Endothelial cell of umbilical vein (primary cell): ENCODE results near the gene ZNF396. TPM values are rescaled to one million over a fixed set of nuclear protein-coding genes. Genes with fewer than 3 reads are reported as not detected.

Experiments
- BruUV-seq: library from RNA; stranded (reverse); fragments of 400-500 nt; replicated peaks from 2 replicates; lab custom pipeline; 2021; lab: Mats Ljungman, UMichigan
- CTCF ChIA-PET: fragments of 300-600, 350-600 bp; sonication (Branson Sonifier 250); formaldehyde crosslinking; loops from one replicate; lab custom pipeline; 2021; ENCODE audit warnings: antibody characterized with exemption, inconsistent platforms; lab: Charles Lee
- POLR2A ChIA-PET: fragments of 300-600, 350-600 bp; sonication (Branson Sonifier 250); formaldehyde crosslinking; loops from one replicate; lab custom pipeline; 2021; ENCODE audit warnings: antibody characterized with exemption, inconsistent platforms; lab: Charles Lee
- DNase-seq: peaks from one replicate; pipeline ENCODE4 v3.0.0-alpha.2; 2011; ENCODE audit warnings: low read depth, low spot score
- FAIRE-seq: peaks from 2 replicates; lab custom pipeline; 2011; peaks lifted over from hg19 to GRCh38; lab: Jason Lieb, UNC
- H2AFZ ChIP-seq: 2 replicates; pipeline ENCODE4 v1.6.0; 2012; ENCODE audit warnings: low read depth, low read length, control low read depth, inconsistent platforms
- H3K27ac ChIP-seq: 2 replicates; pipeline ENCODE4 v1.5.1; 2011; ENCODE audit warnings: low read depth, mild to moderate bottlenecking, control low read depth, low read length, moderate library complexity; ENCODE audit not compliant: insufficient read depth
- H3K27me3 ChIP-seq, 2 experiments: 2 replicates each; pipeline versions ENCODE4 v1.6.0 to v1.6.1; 2011; ENCODE audit warnings: low read length in 2 of 2, mixed read lengths in 1 of 2; ENCODE audit not compliant: control insufficient read depth in 2 of 2, insufficient read depth in 2 of 2
- H3K36me3 ChIP-seq, 2 experiments: 2 replicates in 1 of 2; 3 replicates in 1 of 2; pipeline ENCODE4 v1.5.1; 2011; ENCODE audit warnings: low read length in 2 of 2, mild to moderate bottlenecking in 1 of 2, moderate library complexity in 1 of 2; ENCODE audit not compliant: control insufficient read depth in 2 of 2, insufficient read depth in 2 of 2; ENCODE audit errors: extremely low read depth in 1 of 2
- H3K4me1 ChIP-seq: 3 replicates; pipeline ENCODE4 v1.5.1; 2011; ENCODE audit warnings: mild to moderate bottlenecking, low read length; ENCODE audit not compliant: control insufficient read depth, insufficient read depth; ENCODE audit errors: extremely low read depth
- H3K4me2 ChIP-seq: 2 replicates; pipeline ENCODE4 v1.6.1; 2011; ENCODE audit warnings: low read length, control low read depth, mixed read lengths; ENCODE audit not compliant: insufficient read depth
- H3K4me3 ChIP-seq, 3 experiments: fragments of 200-600 bp in 1 of 3; sonication (generic), shearing (Covaris generic) in 1 of 3; replicated peaks in 1 of 3; 2 replicates each; pipeline ENCODE4 v1.5.1; 2011 to 2016; ENCODE audit warnings: control low read depth in 3 of 3, low read length in 3 of 3, mild to moderate bottlenecking in 2 of 3, inconsistent platforms in 1 of 3, low read depth in 1 of 3, moderate library complexity in 1 of 3; ENCODE audit not compliant: insufficient read depth in 1 of 3
- H3K79me2 ChIP-seq: 2 replicates; pipeline ENCODE4 v1.6.0; 2012; ENCODE audit warnings: low read length, inconsistent platforms; ENCODE audit not compliant: control insufficient read depth, insufficient read depth
- H3K9ac ChIP-seq: replicated peaks from 2 replicates; pipeline ENCODE3; 2011; ENCODE audit warnings: low read length, control low read depth; ENCODE audit not compliant: insufficient read depth; ENCODE audit errors: extremely low read depth
- H3K9me1 ChIP-seq: replicated peaks from 3 replicates; pipeline ENCODE4 v1.6.0; 2011; ENCODE audit warnings: mild to moderate bottlenecking, low read length; ENCODE audit not compliant: control insufficient read depth, insufficient read depth; ENCODE audit errors: extremely low read depth
- H3K9me3 ChIP-seq: replicated peaks from 2 replicates; pipeline ENCODE4 v1.5.1; 2012; ENCODE audit warnings: low read length, inconsistent platforms; ENCODE audit not compliant: control insufficient read depth, insufficient read depth
- H4K20me1 ChIP-seq: replicated peaks from 2 replicates; pipeline ENCODE3; 2011; ENCODE audit warnings: mild to moderate bottlenecking, low read length; ENCODE audit not compliant: control insufficient read depth, insufficient read depth; ENCODE audit errors: extremely low read depth
- GATA2 ChIP-seq: IDR thresholded peaks from 2 replicates; pipeline ENCODE4 v1.7.0; 2011; ENCODE audit warnings: low read depth, mild to moderate bottlenecking, moderate library complexity, mixed read lengths, low read length; ENCODE audit not compliant: insufficient read length, insufficient read depth
- JUN ChIP-seq: IDR thresholded peaks from 2 replicates; pipeline ENCODE4 v1.6.1; 2011; ENCODE audit warnings: borderline replicate concordance, low read depth; ENCODE audit not compliant: insufficient read length, insufficient read depth
- POLR2A ChIP-seq: IDR thresholded peaks from 2 replicates; pipeline ENCODE4 v1.6.1; 2012; ENCODE audit warnings: low read depth, mild to moderate bottlenecking, control low read depth, low read length
- dilution Hi-C: fragments of 300-500 bp; cut with MboI; formaldehyde crosslinking; loops from one replicate; pipeline ENCODE4 v1.15.0; 2019; ENCODE audit warnings: low sequenced_read_pairs; ENCODE audit not compliant: extremely low pct_ligation_motif_present
- intact Hi-C: fragments of 100-400 bp; cut with micrococcal nuclease; formaldehyde crosslinking; loops from one replicate; pipeline ENCODE4 v1.10.0; 2022
- polyA plus RNA-seq, 4 experiments: library from polyadenylated mRNA; depleted of rRNA in 3 of 4; stranded (reverse) in 3 of 4; unstranded in 1 of 4; fragments of >200 nt; gene quantifications; 2 replicates each; pipeline versions ENCODE4 v1.2.1 to v1.2.3, GENCODE V29; 2011 to 2012; ENCODE audit warnings: missing spikeins in 1 of 4
- total RNA-seq: library from RNA; stranded (reverse); gene quantifications from 2 replicates; pipeline ENCODE4 v1.2.3, GENCODE V29; 2021
- TF ChIP-seq, protein P1 (sequence below): IDR thresholded peaks from 2 replicates; pipeline ENCODE4 v1.6.1; 2011; ENCODE audit not compliant: insufficient read depth, insufficient read length
- TF ChIP-seq, protein P2 (sequence below), 2 donors: IDR thresholded peaks; 1 replicate in 1 of 2; 2 replicates in 1 of 2; pipeline ENCODE4 v1.5.1; 2011; ENCODE audit warnings: low read length in 2 of 2, mild to moderate bottlenecking in 2 of 2, moderate library complexity in 2 of 2, control low read depth in 1 of 2, inconsistent platforms in 1 of 2, low read depth in 1 of 2; ENCODE audit not compliant: insufficient read depth in 1 of 2; ENCODE audit errors: extremely low read depth in 1 of 2

Gene ZNF396
- total and polyA plus RNA-seq, 2 donors (not counting 3 experiments of a cell fraction or from before 2014, with no cell fraction given): 0.28 to 0.44 TPM

DNA sequence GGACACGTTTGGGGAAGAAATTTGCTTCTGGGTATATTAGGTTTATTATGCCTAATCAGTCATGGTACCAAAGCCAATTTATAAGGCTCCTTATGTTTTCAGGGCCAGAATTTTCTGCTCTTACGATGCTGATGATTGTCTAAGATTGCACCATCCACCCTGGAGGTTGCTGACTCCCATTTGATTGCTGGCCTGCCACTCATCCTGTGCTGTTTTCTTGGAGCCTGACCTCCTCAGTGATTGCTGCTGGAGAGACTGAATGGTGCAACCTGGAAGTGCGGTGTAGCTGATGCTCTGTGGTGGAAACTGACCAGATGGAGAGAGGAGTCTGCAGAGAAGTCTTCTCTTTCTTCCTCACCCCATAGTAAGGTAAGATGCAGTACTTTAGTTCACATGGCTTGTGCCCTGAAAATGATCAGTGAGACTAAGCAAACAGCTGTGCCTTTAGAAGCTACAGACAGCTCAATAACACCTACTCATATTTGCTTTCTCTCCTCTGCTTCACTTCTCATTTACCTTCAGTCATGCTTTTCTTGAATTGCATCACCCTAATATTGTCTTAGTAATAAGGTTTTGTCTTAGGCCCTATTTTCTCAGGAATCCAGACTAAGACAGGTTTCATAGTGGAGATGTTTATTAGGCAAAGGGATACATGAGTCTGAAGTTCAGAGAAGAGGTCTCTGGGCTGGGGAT, 50.3 kb downstream of the ZNF396 start:
- TF ChIP-seq, protein P1, sequence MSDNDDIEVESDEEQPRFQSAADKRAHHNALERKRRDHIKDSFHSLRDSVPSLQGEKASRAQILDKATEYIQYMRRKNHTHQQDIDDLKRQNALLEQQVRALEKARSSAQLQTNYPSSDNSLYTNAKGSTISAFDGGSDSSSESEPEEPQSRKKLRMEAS: no peak
- TF ChIP-seq POLR2A (no peak), JUN (no peak), GATA2 (no peak)
- TF ChIP-seq, protein P2, sequence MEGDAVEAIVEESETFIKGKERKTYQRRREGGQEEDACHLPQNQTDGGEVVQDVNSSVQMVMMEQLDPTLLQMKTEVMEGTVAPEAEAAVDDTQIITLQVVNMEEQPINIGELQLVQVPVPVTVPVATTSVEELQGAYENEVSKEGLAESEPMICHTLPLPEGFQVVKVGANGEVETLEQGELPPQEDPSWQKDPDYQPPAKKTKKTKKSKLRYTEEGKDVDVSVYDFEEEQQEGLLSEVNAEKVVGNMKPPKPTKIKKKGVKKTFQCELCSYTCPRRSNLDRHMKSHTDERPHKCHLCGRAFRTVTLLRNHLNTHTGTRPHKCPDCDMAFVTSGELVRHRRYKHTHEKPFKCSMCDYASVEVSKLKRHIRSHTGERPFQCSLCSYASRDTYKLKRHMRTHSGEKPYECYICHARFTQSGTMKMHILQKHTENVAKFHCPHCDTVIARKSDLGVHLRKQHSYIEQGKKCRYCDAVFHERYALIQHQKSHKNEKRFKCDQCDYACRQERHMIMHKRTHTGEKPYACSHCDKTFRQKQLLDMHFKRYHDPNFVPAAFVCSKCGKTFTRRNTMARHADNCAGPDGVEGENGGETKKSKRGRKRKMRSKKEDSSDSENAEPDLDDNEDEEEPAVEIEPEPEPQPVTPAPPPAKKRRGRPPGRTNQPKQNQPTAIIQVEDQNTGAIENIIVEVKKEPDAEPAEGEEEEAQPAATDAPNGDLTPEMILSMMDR (IDR thresholded peaks at IDR 0.05; ENCODE audit: extremely low read depth in 1 of 2, insufficient read depth in 1 of 2, low read depth in 1 of 2, low read length in 2 of 2): no peak
- H3K27ac ChIP-seq: no peak overlapping the region
- no peaks in the 10 kb centered on the region for H3K36me3 ChIP-seq
- H2AFZ ChIP-seq: no peak overlapping the region
- intact Hi-C loops: no loop called here
- BruUV-seq: no TSS peak
- no peaks in the 10 kb centered on the region for H3K9me1 ChIP-seq
- dilution Hi-C loops: no loop called here
- H3K9ac ChIP-seq: no peak overlapping the region
- DNase-seq: no peak
- peaks cover 7% of the 10 kb centered on the region for H3K4me1 ChIP-seq
- FAIRE-seq: no peak
- POLR2A ChIA-PET: interaction anchor here (0.6 kb wide), 1 partner anchor 39 kb away, joined by 3 read pairs; no protein-coding TSS in a partner anchor
- H3K9me3 ChIP-seq: no peaks in the 10 kb centered on the region
- CTCF ChIA-PET: no interaction called here
- no peaks in the 10 kb centered on the region for H3K79me2 ChIP-seq
- no peak overlapping the region for H3K4me3 ChIP-seq
- H3K27me3 ChIP-seq: no peaks in the 10 kb centered on the region
- no peak overlapping the region for H3K4me2 ChIP-seq
- H4K20me1 ChIP-seq: no peaks in the 10 kb centered on the region
